Small intestine (tissue), 7 donors: ENCODE data around the gene MAPK9. TPM values are rescaled to one million over a fixed set of nuclear protein-coding genes. Genes with fewer than 3 reads are reported as not detected.

ENCODE experiments used
- DNase-seq, 2 donors: peaks; one replicate each; pipeline versions ENCODE4 v3.0.0 to v3.0.0-alpha.2; 2013
- FAIRE-seq: peaks from 2 replicates; lab custom pipeline; 2012; peaks lifted over from hg19 to GRCh38; lab: Jason Lieb, UNC
- H3K27ac ChIP-seq, 3 donors: one replicate each; pipeline ENCODE4 v1.5.1; 2013; ENCODE audit warnings: low read length in 2 of 3, mild to moderate bottlenecking in 2 of 3, control low read depth in 1 of 3, inconsistent platforms in 1 of 3, low read depth in 1 of 3, moderate library complexity in 1 of 3
- H3K27me3 ChIP-seq, 3 donors: one replicate each; pipeline ENCODE4 v1.6.1; 2013; ENCODE audit warnings: low read length in 3 of 3, inconsistent platforms in 1 of 3; ENCODE audit not compliant: control insufficient read depth in 3 of 3, insufficient read depth in 3 of 3
- H3K36me3 ChIP-seq, 3 donors: one replicate each; pipeline ENCODE4 v1.6.1; 2013; ENCODE audit warnings: low read length in 3 of 3, inconsistent platforms in 1 of 3, low read depth in 1 of 3, mild to moderate bottlenecking in 1 of 3, moderate library complexity in 1 of 3; ENCODE audit not compliant: control insufficient read depth in 3 of 3, insufficient read depth in 2 of 3
- H3K4me1 ChIP-seq, 3 donors: one replicate each; pipeline ENCODE4 v1.6.1; 2013; ENCODE audit warnings: low read length in 2 of 3, inconsistent platforms in 1 of 3, low read depth in 1 of 3, mild to moderate bottlenecking in 1 of 3, moderate library complexity in 1 of 3; ENCODE audit not compliant: control insufficient read depth in 3 of 3, insufficient read depth in 2 of 3
- H3K4me3 ChIP-seq, 3 donors: one replicate each; pipeline ENCODE4 v1.5.1; 2013; ENCODE audit warnings: low read length in 3 of 3, control low read depth in 1 of 3, inconsistent platforms in 1 of 3, low read depth in 1 of 3, mild to moderate bottlenecking in 1 of 3, moderate library complexity in 1 of 3
- H3K9me3 ChIP-seq, 2 donors: one replicate each; pipeline ENCODE4 v1.6.1; 2013; ENCODE audit warnings: low read depth in 1 of 2, low read length in 1 of 2; ENCODE audit not compliant: control insufficient read depth in 2 of 2, insufficient read depth in 1 of 2
- WGBS, 3 donors: extraction: QIAGEN DNeasy Blood & Tissue Kit; methylation state at CpG; one replicate each; pipeline ENCODE4 v1.1.7; 2013; 5-methylcytosine and 5-hydroxymethylcytosine counted together
- polyA plus RNA-seq, 4 donors: library from polyadenylated mRNA; stranded (reverse) in 3 of 4; unstranded in 1 of 4; fragments of 200-250 nt in 3 of 4; fragments of 120-200 nt in 1 of 4; gene quantifications; one replicate each; pipeline versions ENCODE4 v1.2.1 to v1.2.3, GENCODE V29; 2013
- donor health status: healthy with polysubstance abuse.
- donor health status: control.
- donor health status: control.
- donor health status: Bipolar disorder and iron deficiency.
- donor health status: healthy.

The MAPK9 gene
- polyA plus RNA-seq, 4 donors = 13.2 to 29.1 (median 16.1) TPM

- Histone ChIP-seq H3K27me3 (peaks cover 4 to 19% (median 9%) of the 10 kb centered on the region in 3 donors), H3K27ac (no peak overlapping the region), H3K9me3 (no peaks in the 10 kb centered on the region), H3K4me1 (no peaks in the 10 kb centered on the region), H3K36me3 (no peaks in the 10 kb centered on the region), H3K4me3 (no peak overlapping the region)
- WGBS, 3 donors = 75 to 80% (median 79%) methylated on average over 11 of the region's 11 CpGs
- FAIRE-seq (no peak), DNase-seq (no peak)
Observed at GRCh38 chr5:180206993-180207392, 84.9 kb downstream of the MAPK9 start.

GRCh38 chr5:180205916-180206315 is 86.0 kb downstream of the MAPK9 start:
- H3K36me3 ChIP-seq = no peaks in the 10 kb centered on the region
- no peaks in the 10 kb centered on the region for H3K9me3 ChIP-seq
- FAIRE-seq (no peak), DNase-seq (no peak)
- no peaks in the 10 kb centered on the region for H3K4me1 ChIP-seq
- 67 to 81% (median 77%) methylated on average over 1 of the region's 1 CpG for WGBS, 3 donors
- no peak overlapping the region for H3K4me3 ChIP-seq
- H3K27me3 ChIP-seq = peaks cover 4 to 19% (median 9%) of the 10 kb centered on the region in 3 donors
- no peak overlapping the region for H3K27ac ChIP-seq

- DNase-seq (no peak), FAIRE-seq (no peak)
- no peaks in the 10 kb centered on the region for H3K36me3 ChIP-seq
- no peaks in the 10 kb centered on the region for H3K9me3 ChIP-seq
- H3K27me3 ChIP-seq = peaks cover 4 to 19% (median 9%) of the 10 kb centered on the region in 3 donors
- 57 to 61% (median 58%) methylated on average over 1 of the region's 1 CpG for WGBS, 3 donors
- H3K27ac ChIP-seq = no peak overlapping the region
- no peaks in the 10 kb centered on the region for H3K4me1 ChIP-seq
- H3K4me3 ChIP-seq = no peak overlapping the region
Observed at GRCh38 chr5:180204276-180204819, 87.5 kb downstream of the MAPK9 start.

- DNase-seq (no peak), FAIRE-seq (no peak)
- no peaks in the 10 kb centered on the region for H3K36me3 ChIP-seq
- no peak overlapping the region for H3K4me3 ChIP-seq
- no peaks in the 10 kb centered on the region for H3K9me3 ChIP-seq
- WGBS, 3 donors = 76 to 81% (median 78%) methylated on average over 8 of the region's 8 CpGs
- H3K4me1 ChIP-seq = no peaks in the 10 kb centered on the region
- H3K27me3 ChIP-seq = peaks cover 4 to 14% (median 5%) of the 10 kb centered on the region in 3 donors
- H3K27ac ChIP-seq = no peak overlapping the region
Observed at GRCh38 chr5:180202939-180203573, 88.8 kb downstream of the MAPK9 start.

GRCh38 chr5:180201051-180201987 is 90.6 kb downstream of the MAPK9 start:
- WGBS, 3 donors = 65 to 77% (median 70%) methylated on average over 23 of the region's 23 CpGs
- H3K27me3 ChIP-seq = no peaks in the 10 kb centered on the region
- H3K27ac ChIP-seq = no peak overlapping the region
- H3K36me3 ChIP-seq = no peaks in the 10 kb centered on the region
- DNase-seq = peak in 1 of 2 donors; percentile 28
- no peaks in the 10 kb centered on the region for H3K4me1 ChIP-seq
- FAIRE-seq = no peak
- no peak overlapping the region for H3K4me3 ChIP-seq
- H3K9me3 ChIP-seq = no peaks in the 10 kb centered on the region

GRCh38 chr5:180199390-180199789 is 92.5 kb downstream of the MAPK9 start:
- DNase-seq (no peak), FAIRE-seq (no peak)
- Histone ChIP-seq H3K27me3 (no peaks in the 10 kb centered on the region), H3K36me3 (no peaks in the 10 kb centered on the region), H3K4me3 (no peak overlapping the region), H3K4me1 (no peaks in the 10 kb centered on the region), H3K9me3 (no peaks in the 10 kb centered on the region), H3K27ac (no peak overlapping the region)
- WGBS, 3 donors = 60 to 68% (median 67%) methylated on average over 8 of the region's 8 CpGs

GRCh38 chr5:180198208-180198607 is 93.7 kb downstream of the MAPK9 start:
- FAIRE-seq = no peak

GRCh38 chr5:180197016-180197702 is 94.7 kb downstream of the MAPK9 start:
- H3K27me3 ChIP-seq = no peaks in the 10 kb centered on the region
- WGBS, 3 donors = 74 to 80% (median 75%) methylated on average over 14 of the region's 14 CpGs
- DNase-seq (no peak), FAIRE-seq (no peak)
- no peak overlapping the region for H3K4me3 ChIP-seq
- H3K27ac ChIP-seq = no peak overlapping the region
- H3K36me3 ChIP-seq = no peaks in the 10 kb centered on the region
- no peaks in the 10 kb centered on the region for H3K9me3 ChIP-seq
- no peaks in the 10 kb centered on the region for H3K4me1 ChIP-seq

More at GRCh38 chr5:180198208-180198607, 93.7 kb downstream of the MAPK9 start:
- no peak for DNase-seq
- Histone ChIP-seq H3K9me3 (no peaks in the 10 kb centered on the region), H3K4me3 (no peak overlapping the region), H3K36me3 (no peaks in the 10 kb centered on the region), H3K27me3 (no peaks in the 10 kb centered on the region), H3K27ac (no peak overlapping the region), H3K4me1 (no peaks in the 10 kb centered on the region)
- WGBS, 3 donors = 94 to 97% (median 96%) methylated on average over 4 of the region's 4 CpGs
